Fibroblast of gingiva (primary cell): ENCODE measurements around the gene PTOV1.
"Not testable (repeated sequence)": the region's sequence is repeated elsewhere in the genome, so short reads cannot be mapped to it uniquely, and the experiment has no call there.

ENCODE experiments used
- DNase-seq: peaks from one replicate; pipeline ENCODE4 v3.0.0-alpha.2; 2011; ENCODE audit warnings: low read depth

Gene PTOV1

GRCh38 chr19:49817964-49818648 lies 32.9 kb upstream of the PTOV1 start, which contains the start of gene MED25:
MED25 (plus strand) TSS chr19:49818289; CDS start chr19:49818342, 53 bp downstream.
- DNase-seq, result peak; percentile 85

GRCh38 chr19:49818649-49819370 lies 32.1 kb upstream of the PTOV1 start:
- DNase-seq, result no peak

- not testable (repeated sequence) for DNase-seq
Measured at GRCh38 chr19:49819452-49820115, 31.4 kb upstream of the PTOV1 start.

GRCh38 chr19:49820125-49820524 lies 30.8 kb upstream of the PTOV1 start:
- DNase-seq, result no peak

GRCh38 chr19:49823472-49823871 lies 27.5 kb upstream of the PTOV1 start:
- no peak for DNase-seq

- DNase-seq, result no peak
Measured at GRCh38 chr19:49824662-49825061, 26.3 kb upstream of the PTOV1 start.

- DNase-seq, result no peak
Measured at GRCh38 chr19:49827034-49827433, 23.9 kb upstream of the PTOV1 start.

GRCh38 chr19:49829200-49829599 lies 21.8 kb upstream of the PTOV1 start:
- no peak for DNase-seq

GRCh38 chr19:49829721-49830120 lies 21.2 kb upstream of the PTOV1 start:
- no peak for DNase-seq

- DNase-seq, result no peak
Measured at GRCh38 chr19:49830766-49831165, 20.2 kb upstream of the PTOV1 start.

- DNase-seq, result no peak
Measured at GRCh38 chr19:49831592-49831991, 19.4 kb upstream of the PTOV1 start.

- DNase-seq, result no peak
Measured at GRCh38 chr19:49832556-49832955, 18.4 kb upstream of the PTOV1 start.

GRCh38 chr19:49833599-49833998 lies 17.4 kb upstream of the PTOV1 start:
- DNase-seq, result no peak

GRCh38 chr19:49835562-49835961 lies 15.4 kb upstream of the PTOV1 start:
- DNase-seq, result no peak

- no peak for DNase-seq
Measured at GRCh38 chr19:49836176-49837008, 14.6 kb upstream of the PTOV1 start.

- DNase-seq, result no peak
Measured at GRCh38 chr19:49837009-49837310, 14.0 kb upstream of the PTOV1 start.

GRCh38 chr19:49837425-49837824 lies 13.5 kb upstream of the PTOV1 start:
- no peak for DNase-seq

- DNase-seq, result no peak
Measured at GRCh38 chr19:49838885-49839588, 11.9 kb upstream of the PTOV1 start.

- DNase-seq, result no peak
Measured at GRCh38 chr19:49839713-49840112, 11.2 kb upstream of the PTOV1 start.

- no peak for DNase-seq
Measured at GRCh38 chr19:49840321-49840720, 10.6 kb upstream of the PTOV1 start.

GRCh38 chr19:49840736-49841249 lies 10.2 kb upstream of the PTOV1 start:
- no peak for DNase-seq

GRCh38 chr19:49843265-49843664 lies 7.7 kb upstream of the PTOV1 start:
- DNase-seq, result no peak
